Measurements from ENCODE around the gene TSPAN33. TPM values are rescaled to one million over a fixed set of nuclear protein-coding genes. Genes with fewer than 3 reads are reported as not detected.
"Not testable (repeated sequence)": the region's sequence is repeated elsewhere in the genome, so short reads cannot be mapped to it uniquely, and the experiment has no call there.

Gene TSPAN33
- total RNA-seq, 4 donors from 2014 or later = 5.6 to 9.1 (median 7.8) TPM

DNA sequence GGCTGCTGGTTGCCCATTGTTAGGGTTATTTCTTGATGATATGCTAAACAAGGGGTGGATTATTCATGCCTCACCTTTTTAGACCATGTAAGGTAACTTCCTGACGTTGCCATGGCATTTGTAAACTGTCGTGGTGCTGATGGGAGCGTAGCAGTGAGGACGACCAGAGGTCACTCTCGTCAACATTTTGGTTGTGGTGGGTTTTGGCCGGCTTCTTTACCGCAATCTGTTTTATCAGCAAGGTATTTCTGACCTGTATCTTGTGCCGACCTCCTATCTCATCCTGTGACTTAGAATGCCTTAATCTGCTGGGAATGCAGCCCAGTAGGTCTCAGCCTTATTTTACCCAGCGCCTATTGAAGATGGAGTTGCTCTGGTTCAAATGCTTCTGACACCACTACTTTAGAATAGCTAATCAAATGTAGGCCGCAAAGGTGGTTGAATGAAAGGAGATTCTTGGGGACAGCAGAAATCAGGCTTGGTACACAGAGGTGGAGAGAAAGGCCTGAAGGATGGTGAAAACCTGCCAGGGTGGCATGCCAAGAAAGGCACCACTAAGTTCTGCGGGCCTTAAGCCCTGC is 26.0 kb downstream of the TSPAN33 start:
- intact Hi-C loops (cut with DNase I; ENCODE audit: low total_unique reads) (no loop called here), in situ Hi-C loops (cut with MboI; ENCODE audit: low sequenced_read_pairs in 4 of 4) (no loop called here)
- Histone ChIP-seq H3K36me3 (no peaks in the 10 kb centered on the region), H3K9me3 (no peaks in the 10 kb centered on the region), H3K4me1 (no peaks in the 10 kb centered on the region), H3K27ac (no peak overlapping the region), H3K4me3 (no peak overlapping the region), H3K27me3 (no peaks in the 10 kb centered on the region)
- ATAC-seq (no peak), DNase-seq (no peak)
- TF ChIP-seq, protein P1, sequence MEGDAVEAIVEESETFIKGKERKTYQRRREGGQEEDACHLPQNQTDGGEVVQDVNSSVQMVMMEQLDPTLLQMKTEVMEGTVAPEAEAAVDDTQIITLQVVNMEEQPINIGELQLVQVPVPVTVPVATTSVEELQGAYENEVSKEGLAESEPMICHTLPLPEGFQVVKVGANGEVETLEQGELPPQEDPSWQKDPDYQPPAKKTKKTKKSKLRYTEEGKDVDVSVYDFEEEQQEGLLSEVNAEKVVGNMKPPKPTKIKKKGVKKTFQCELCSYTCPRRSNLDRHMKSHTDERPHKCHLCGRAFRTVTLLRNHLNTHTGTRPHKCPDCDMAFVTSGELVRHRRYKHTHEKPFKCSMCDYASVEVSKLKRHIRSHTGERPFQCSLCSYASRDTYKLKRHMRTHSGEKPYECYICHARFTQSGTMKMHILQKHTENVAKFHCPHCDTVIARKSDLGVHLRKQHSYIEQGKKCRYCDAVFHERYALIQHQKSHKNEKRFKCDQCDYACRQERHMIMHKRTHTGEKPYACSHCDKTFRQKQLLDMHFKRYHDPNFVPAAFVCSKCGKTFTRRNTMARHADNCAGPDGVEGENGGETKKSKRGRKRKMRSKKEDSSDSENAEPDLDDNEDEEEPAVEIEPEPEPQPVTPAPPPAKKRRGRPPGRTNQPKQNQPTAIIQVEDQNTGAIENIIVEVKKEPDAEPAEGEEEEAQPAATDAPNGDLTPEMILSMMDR (IDR thresholded peaks at IDR 0.05 in 4 of 5, conservative IDR thresholded peaks at IDR 0.05 in 1 of 5) = no peak
- TF ChIP-seq POLR2A (IDR thresholded peaks at IDR 0.05) = no peak

DNA sequence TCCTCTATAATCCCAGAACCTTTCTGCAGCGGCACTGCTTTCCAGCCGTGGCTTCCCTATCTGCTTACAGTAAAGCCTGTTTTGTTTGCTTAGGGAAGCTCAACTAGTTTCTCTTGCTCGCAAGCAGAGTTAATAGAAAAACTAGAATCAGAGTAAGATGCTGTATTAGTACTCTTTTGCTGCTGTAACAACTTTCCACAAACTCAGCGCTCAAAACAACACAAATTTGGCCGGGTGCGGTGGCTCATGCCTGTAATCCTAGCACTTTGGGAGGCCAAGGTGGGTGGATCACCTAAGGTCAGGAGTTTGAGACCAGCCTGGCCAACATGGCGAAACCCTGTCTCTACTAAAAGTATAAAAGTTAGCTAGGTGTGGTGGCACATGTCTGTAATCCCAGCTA is 29.4 kb downstream of the TSPAN33 start:
- H3K4me3 ChIP-seq; H3K27ac ChIP-seq; DNase-seq; in situ Hi-C loops (cut with MboI; ENCODE audit: low sequenced_read_pairs in 4 of 4); ATAC-seq; H3K36me3 ChIP-seq; H3K9me3 ChIP-seq; H3K27me3 ChIP-seq; intact Hi-C loops (cut with DNase I; ENCODE audit: low total_unique reads); H3K4me1 ChIP-seq: not testable (repeated sequence)

DNA sequence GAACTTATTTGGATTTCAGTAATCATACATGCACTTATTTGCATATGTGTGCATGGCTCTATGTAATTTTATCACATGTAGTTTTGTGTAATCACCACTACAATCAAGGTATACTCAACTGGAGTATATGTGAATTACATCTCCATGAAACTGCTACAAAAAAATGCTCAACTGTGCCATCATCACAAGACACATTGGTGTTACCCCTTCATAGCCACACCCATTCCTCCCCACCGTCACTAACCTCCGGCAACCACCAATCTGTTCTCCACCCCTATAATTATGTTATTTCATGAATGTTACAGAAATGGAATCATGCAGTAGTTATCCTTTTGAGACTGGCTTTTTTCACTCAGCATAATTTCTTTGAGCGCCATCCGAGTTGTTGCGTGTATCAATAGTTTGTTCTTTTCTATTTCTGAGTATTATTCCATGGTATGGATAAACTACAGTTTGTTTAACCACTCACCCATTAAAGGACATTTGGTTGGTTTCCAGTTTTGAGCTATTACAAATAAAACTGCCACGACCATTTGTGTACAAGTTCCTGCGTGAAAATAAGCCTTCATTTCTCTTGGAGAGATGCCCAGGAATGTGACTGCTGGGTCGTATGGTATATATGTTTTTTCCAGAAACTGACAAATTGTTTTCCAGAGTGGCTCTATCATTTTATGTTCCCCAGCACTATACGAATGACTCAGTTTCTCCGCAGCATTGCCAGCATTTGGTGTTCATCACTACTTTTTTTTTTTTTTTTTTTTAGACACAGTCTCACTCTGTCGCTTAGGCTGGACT is 32.6 kb downstream of the TSPAN33 start:
- TF ChIP-seq POLR2A (IDR thresholded peaks at IDR 0.05) = no peak
- TF ChIP-seq, protein P1 (IDR thresholded peaks at IDR 0.05 in 4 of 5, conservative IDR thresholded peaks at IDR 0.05 in 1 of 5) = no peak
- peaks cover 0 to 10% (median 5%) of the 10 kb centered on the region in 3 donors for H3K27me3 ChIP-seq
- H3K4me1 ChIP-seq = no peaks in the 10 kb centered on the region
- no peak overlapping the region for H3K4me3 ChIP-seq
- H3K27ac ChIP-seq = no peak overlapping the region
- H3K9me3 ChIP-seq = no peaks in the 10 kb centered on the region
- intact Hi-C loops (cut with DNase I; ENCODE audit: low total_unique reads) (no loop called here), in situ Hi-C loops (cut with MboI; ENCODE audit: low sequenced_read_pairs in 4 of 4) (no loop called here)
- ATAC-seq (no peak), DNase-seq (no peak)
- no peaks in the 10 kb centered on the region for H3K36me3 ChIP-seq

DNA sequence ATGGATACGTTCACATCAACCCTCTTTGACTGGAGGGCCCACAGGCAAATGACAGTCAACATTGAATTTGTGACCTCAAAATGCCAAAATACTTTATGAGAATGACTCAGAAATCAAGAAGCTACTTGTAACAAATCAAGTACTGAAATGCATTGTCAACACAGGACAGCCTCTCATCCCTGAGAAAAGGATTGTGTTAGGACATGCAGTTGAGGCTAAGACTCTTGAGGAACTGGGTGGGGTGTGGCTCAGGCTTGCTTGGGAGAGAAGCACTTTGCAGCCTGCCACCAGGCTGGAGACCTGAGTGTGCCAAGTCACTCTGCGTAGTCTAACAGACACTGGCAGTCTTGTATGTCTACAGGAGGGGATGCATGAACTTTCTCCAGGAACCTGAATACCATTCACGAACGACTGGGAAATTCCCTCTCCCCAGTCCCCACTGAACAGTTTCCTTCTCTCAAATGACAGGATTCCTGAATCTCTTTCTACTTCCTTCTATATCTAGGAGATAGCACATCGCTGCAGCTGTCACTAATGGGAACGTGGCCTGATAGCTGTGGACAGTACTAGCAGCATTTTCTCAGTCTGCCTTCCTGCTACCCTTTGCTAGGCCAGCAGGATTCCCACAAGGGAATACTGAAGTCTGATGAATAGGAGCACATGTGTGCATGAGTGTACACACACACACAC is 40.6 kb downstream of the TSPAN33 start:
- in situ Hi-C loops (cut with MboI; ENCODE audit: low sequenced_read_pairs in 4 of 4) = no loop called here
- no peaks in the 10 kb centered on the region for H3K27me3 ChIP-seq
- no peak overlapping the region for H3K27ac ChIP-seq
- H3K36me3 ChIP-seq = no peaks in the 10 kb centered on the region
- no peak overlapping the region for H3K4me3 ChIP-seq
- peaks cover 2 to 10% of the 10 kb centered on the region in 2 donors for H3K4me1 ChIP-seq
- DNase-seq (no peak), ATAC-seq (no peak)
- intact Hi-C loops (cut with DNase I; ENCODE audit: low total_unique reads) = no loop called here
- no peaks in the 10 kb centered on the region for H3K9me3 ChIP-seq
- TF ChIP-seq, protein P1 (IDR thresholded peaks at IDR 0.05 in 4 of 5, conservative IDR thresholded peaks at IDR 0.05 in 1 of 5) = no peak
- no peak for TF ChIP-seq POLR2A (IDR thresholded peaks at IDR 0.05)

DNA sequence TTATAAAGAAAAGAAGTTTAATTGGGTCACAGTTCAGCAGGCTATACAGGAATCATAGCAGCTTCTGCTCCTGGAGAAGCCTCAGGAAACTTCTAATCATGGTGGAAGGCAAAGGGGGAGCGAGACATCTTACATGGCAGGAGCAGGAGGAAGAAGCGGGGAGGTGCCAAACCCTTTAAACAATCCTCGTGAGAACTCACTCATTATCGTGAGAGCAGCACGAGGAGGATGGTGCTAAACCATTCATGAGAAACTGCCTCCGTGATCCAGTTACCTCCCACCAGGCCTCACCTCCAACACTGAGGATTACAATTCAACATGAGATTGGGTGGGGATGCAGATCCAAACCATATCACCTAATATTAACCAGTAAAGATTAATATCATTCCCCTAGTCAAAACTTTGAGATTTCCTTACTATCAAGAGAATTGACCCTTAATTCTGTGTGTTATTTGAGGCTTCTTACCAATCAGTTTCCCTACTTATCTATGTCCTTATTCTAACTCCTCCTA is 42.3 kb downstream of the TSPAN33 start:
- intact Hi-C loops (cut with DNase I; ENCODE audit: low total_unique reads) = no loop called here

More for the DNA sequence above, 42.3 kb downstream of the TSPAN33 start:
- in situ Hi-C loops (cut with MboI; ENCODE audit: low sequenced_read_pairs in 4 of 4) = no loop called here
- no peak overlapping the region for H3K4me3 ChIP-seq
- no peak for ATAC-seq
- no peaks in the 10 kb centered on the region for H3K27me3 ChIP-seq
- TF ChIP-seq, protein P1 (IDR thresholded peaks at IDR 0.05 in 4 of 5, conservative IDR thresholded peaks at IDR 0.05 in 1 of 5) = no peak
- TF ChIP-seq POLR2A (IDR thresholded peaks at IDR 0.05) = no peak
- no peak overlapping the region for H3K27ac ChIP-seq
- no peaks in the 10 kb centered on the region for H3K36me3 ChIP-seq
- peaks cover 4 to 13% of the 10 kb centered on the region in 2 donors for H3K4me1 ChIP-seq
- H3K9me3 ChIP-seq = no peaks in the 10 kb centered on the region
- no peak for DNase-seq

All from gastrocnemius medialis (tissue), 4 donors.